ENCODE results near the gene MYOF. TPM values are rescaled to one million over a fixed set of nuclear protein-coding genes. Genes with fewer than 3 reads are reported as not detected.
A peak's percentile ranks its signal among the peaks of the same experiment; 100 is the strongest.

MYOF gene
- polyA plus RNA-seq, 1 experiment, result 275 TPM

DNA sequence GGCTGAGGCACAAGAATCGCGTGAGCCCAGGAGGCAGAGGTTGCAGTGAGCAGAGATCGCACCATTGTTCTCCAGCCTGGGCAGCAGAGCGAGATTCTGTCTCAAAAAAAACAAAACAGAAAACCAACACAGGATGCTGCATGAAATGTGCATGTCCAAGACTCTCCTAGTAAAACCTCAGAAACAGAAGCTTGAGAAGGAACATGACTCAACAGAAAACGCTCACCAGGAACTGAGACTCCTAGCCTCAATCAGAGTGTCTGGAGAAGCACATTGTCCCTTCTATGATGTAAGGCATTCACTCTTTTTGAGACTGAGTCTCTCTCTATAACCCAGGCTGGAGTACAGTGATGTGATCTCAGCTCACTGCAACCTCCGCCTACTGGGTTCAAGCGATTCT lies 168.3 kb downstream of the MYOF start:
- Histone ChIP-seq H3K9me3 (ENCODE audit: control insufficient read depth, insufficient read depth, low read length) (no peaks in the 10 kb centered on the region), H3K27me3 (ENCODE audit: control insufficient read depth, insufficient read depth, low read length) (no peaks in the 10 kb centered on the region), H3K4me3 (ENCODE audit: low read depth, low read length) (no peak overlapping the region), H3K27ac (ENCODE audit: low read depth, low read length) (no peak overlapping the region)
- CTCF ChIA-PET, result interaction anchor here (0.6 kb wide), 1 partner anchor 1006 kb away, joined by 3 read pairs; no protein-coding TSS in a partner anchor
- POLR2A ChIA-PET, result no interaction called here
- TF ChIP-seq, protein P1, sequence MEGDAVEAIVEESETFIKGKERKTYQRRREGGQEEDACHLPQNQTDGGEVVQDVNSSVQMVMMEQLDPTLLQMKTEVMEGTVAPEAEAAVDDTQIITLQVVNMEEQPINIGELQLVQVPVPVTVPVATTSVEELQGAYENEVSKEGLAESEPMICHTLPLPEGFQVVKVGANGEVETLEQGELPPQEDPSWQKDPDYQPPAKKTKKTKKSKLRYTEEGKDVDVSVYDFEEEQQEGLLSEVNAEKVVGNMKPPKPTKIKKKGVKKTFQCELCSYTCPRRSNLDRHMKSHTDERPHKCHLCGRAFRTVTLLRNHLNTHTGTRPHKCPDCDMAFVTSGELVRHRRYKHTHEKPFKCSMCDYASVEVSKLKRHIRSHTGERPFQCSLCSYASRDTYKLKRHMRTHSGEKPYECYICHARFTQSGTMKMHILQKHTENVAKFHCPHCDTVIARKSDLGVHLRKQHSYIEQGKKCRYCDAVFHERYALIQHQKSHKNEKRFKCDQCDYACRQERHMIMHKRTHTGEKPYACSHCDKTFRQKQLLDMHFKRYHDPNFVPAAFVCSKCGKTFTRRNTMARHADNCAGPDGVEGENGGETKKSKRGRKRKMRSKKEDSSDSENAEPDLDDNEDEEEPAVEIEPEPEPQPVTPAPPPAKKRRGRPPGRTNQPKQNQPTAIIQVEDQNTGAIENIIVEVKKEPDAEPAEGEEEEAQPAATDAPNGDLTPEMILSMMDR (IDR thresholded peaks at IDR 0.05; ENCODE audit: low read depth, low read length), result no peak
- DNase-seq (ENCODE audit: low read depth, low spot score), result no peak

DNA sequence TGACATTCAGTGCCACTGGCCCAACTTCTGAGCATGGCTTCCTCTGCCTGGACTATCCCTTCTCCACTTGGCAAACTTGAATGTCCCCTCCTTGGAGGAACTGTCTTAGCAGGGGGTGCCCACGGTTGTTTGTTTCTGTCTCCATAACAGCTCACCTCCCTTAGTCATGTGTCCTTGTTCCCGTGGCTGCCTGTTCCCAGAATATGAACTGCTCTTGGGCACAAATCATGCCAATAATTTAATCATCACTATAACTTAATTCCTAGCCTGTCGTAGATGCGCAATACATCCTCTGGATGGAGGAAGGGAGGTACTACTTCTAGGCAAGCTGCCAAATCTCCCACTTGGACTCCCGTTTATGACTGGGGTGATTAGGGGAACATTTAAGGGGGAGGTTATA lies 173.1 kb downstream of the MYOF start:
- Histone ChIP-seq H3K27ac (ENCODE audit: low read depth, low read length) (no peak overlapping the region), H3K9me3 (ENCODE audit: control insufficient read depth, insufficient read depth, low read length) (no peaks in the 10 kb centered on the region), H3K27me3 (ENCODE audit: control insufficient read depth, insufficient read depth, low read length) (no peaks in the 10 kb centered on the region), H3K4me3 (ENCODE audit: low read depth, low read length) (no peak overlapping the region)
- DNase-seq (ENCODE audit: low read depth, low spot score), result no peak
- CTCF ChIA-PET, result no interaction called here
- TF ChIP-seq, protein P1 (IDR thresholded peaks at IDR 0.05; ENCODE audit: low read depth, low read length), result no peak
- POLR2A ChIA-PET, result no interaction called here

DNA sequence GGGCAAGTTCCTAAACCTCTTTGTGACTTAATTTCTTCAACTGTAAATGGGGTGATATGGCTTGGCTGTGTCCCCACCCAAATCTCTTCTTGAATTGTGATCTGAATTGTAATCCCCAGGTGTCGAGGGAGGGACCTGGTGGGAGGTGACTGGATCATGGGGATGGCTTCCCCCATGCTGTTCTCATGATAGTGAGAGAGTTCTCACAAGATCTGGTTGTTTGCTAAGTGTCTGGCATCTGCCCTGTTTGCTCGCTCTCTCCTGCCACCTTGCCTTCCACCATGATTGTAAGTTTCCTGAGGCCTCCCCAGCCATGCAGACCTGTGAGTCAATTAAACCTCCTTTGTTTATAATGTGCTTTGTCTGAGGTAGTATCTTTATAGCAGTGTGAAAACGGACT lies 177.0 kb downstream of the MYOF start:
- TF ChIP-seq, protein P1 (IDR thresholded peaks at IDR 0.05; ENCODE audit: low read depth, low read length), result no peak
- DNase-seq (ENCODE audit: low read depth, low spot score), result no peak
- Histone ChIP-seq H3K4me3 (ENCODE audit: low read depth, low read length) (no peak overlapping the region), H3K9me3 (ENCODE audit: control insufficient read depth, insufficient read depth, low read length) (no peaks in the 10 kb centered on the region), H3K27me3 (ENCODE audit: control insufficient read depth, insufficient read depth, low read length) (no peaks in the 10 kb centered on the region), H3K27ac (ENCODE audit: low read depth, low read length) (no peak overlapping the region)
- POLR2A ChIA-PET, result no interaction called here
- CTCF ChIA-PET, result no interaction called here

DNA sequence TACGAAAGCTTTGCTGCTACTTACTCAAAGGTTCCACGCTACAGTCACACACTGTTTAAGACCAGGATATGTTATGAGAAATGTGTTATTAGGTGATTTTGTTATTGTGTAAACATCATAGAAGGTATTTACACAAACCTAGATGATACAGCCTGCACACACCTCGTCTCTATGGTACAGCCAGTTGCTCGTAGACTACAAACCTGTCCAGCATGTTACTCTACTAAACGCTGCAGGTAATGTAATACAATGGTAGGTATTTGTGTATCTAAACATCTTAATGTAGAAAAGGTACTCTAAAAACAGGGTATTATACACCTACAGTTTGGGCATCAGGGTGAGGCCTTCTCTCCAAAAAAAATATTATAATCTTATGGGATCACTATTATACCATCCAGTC lies 181.2 kb downstream of the MYOF start:
- no peak overlapping the region for H3K27ac ChIP-seq (ENCODE audit: low read depth, low read length)
- TF ChIP-seq, protein P1 (IDR thresholded peaks at IDR 0.05; ENCODE audit: low read depth, low read length), result no peak
- no peaks in the 10 kb centered on the region for H3K9me3 ChIP-seq (ENCODE audit: control insufficient read depth, insufficient read depth, low read length)
- ChIA-PET CTCF (interaction anchor here (1.0 to 2.3 kb wide), 2 partner anchors 76 to 221 kb away, joined by 3 to 8 read pairs; no protein-coding TSS in a partner anchor), POLR2A (no interaction called here)
- H3K27me3 ChIP-seq (ENCODE audit: control insufficient read depth, insufficient read depth, low read length), result no peaks in the 10 kb centered on the region
- DNase-seq (ENCODE audit: low read depth, low spot score), result no peak
- H3K4me3 ChIP-seq (ENCODE audit: low read depth, low read length), result no peak overlapping the region

DNA sequence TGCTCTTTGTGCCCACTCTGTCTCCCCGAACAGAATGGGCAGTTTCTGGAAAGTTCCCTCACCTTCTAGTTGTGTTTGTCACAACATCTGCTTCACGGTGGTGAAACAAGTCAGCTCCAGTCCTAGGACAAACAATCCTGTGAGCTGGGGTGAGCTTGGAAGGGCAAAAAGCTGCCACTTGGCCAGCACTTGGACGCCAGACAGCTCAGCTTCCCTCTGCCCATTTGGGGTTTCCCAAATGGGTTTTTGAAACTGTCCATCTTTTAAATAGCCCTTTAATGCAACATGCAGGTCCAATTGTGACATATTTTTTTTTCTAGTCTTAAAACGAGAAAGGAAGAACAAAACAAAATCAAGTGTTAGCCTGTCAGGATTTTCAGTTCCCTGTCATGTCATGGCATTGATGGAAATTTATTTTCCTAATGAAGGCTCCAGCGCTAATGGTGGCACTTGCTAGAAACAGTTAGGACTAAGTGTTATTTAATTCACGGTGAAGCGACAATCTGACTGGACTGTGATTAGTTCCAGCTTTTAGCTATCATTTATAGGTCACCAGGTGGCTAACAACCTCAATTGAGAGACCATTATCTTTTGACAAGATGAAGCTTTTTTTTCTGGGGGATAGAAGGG lies 181.7 kb downstream of the MYOF start:
- Histone ChIP-seq H3K27ac (ENCODE audit: low read depth, low read length) (peak overlapping the region; percentile 77), H3K4me3 (ENCODE audit: low read depth, low read length) (no peak overlapping the region), H3K9me3 (ENCODE audit: control insufficient read depth, insufficient read depth, low read length) (no peaks in the 10 kb centered on the region), H3K27me3 (ENCODE audit: control insufficient read depth, insufficient read depth, low read length) (no peaks in the 10 kb centered on the region)
- TF ChIP-seq, protein P1 (IDR thresholded peaks at IDR 0.05; ENCODE audit: low read depth, low read length), result no peak
- DNase-seq (ENCODE audit: low read depth, low spot score), result no peak
- ChIA-PET POLR2A (no interaction called here), CTCF (interaction anchor here (1.0 to 2.3 kb wide), 2 partner anchors 76 to 221 kb away, joined by 3 to 8 read pairs; no protein-coding TSS in a partner anchor)

All from AG04450 (cell line).